HEK293 (cell line): ENCODE data around the gene RPL31.

Source experiments
- CTCF ChIP-seq: fragments of 450-650 bp; formaldehyde crosslinking; IDR thresholded peaks from 2 replicates; pipeline ENCODE4 v1.5.1; 2016; ENCODE audit warnings: missing biosample characterization, missing genetic modification characterization
- MZF1 ChIP-seq: fragments of 450-650 bp; formaldehyde crosslinking; IDR thresholded peaks from 2 replicates; pipeline ENCODE4 v1.5.1; 2017; ENCODE audit warnings: missing biosample characterization, missing genetic modification characterization, borderline replicate concordance
- ZBTB20 ChIP-seq: fragments of 450-650 bp; formaldehyde crosslinking; IDR thresholded peaks from 2 replicates; pipeline ENCODE4 v1.5.1; 2016; ENCODE audit warnings: missing biosample characterization, missing genetic modification characterization
- ZNF280C ChIP-seq: fragments of 450-650 bp; formaldehyde crosslinking; IDR thresholded peaks from 2 replicates; pipeline ENCODE4 v1.5.1; 2016; ENCODE audit warnings: missing biosample characterization, missing genetic modification characterization
- ZNF311 ChIP-seq: fragments of 450-650 bp; formaldehyde crosslinking; IDR thresholded peaks from 2 replicates; pipeline ENCODE4 v1.5.1; 2017; ENCODE audit warnings: missing biosample characterization, missing genetic modification characterization, borderline replicate concordance
- ZNF398 ChIP-seq: fragments of 450-650 bp; formaldehyde crosslinking; IDR thresholded peaks from 2 replicates; pipeline ENCODE4 v1.5.1; 2017; ENCODE audit warnings: missing biosample characterization, missing genetic modification characterization
- ZNF501 ChIP-seq: fragments of 450-650 bp; formaldehyde crosslinking; IDR thresholded peaks from 2 replicates; pipeline ENCODE4 v1.5.1; 2016; ENCODE audit warnings: missing biosample characterization, missing genetic modification characterization

GRCh38 chr2:100997509-100998234 is 4.4 kb upstream of the RPL31 start:
- TF ChIP-seq ZBTB20 (tag by site-specific recombination) (no peak), CTCF (tag by site-specific recombination) (no peak), ZNF501 (no peak), ZNF280C (tag by site-specific recombination) (no peak), MZF1 (tag by site-specific recombination) (no peak), ZNF398 (tag by site-specific recombination) (no peak), ZNF311 (tag by site-specific recombination) (no peak)
